UCSD-AML1 (cell line): ENCODE measurements around the gene CARD6.
"Not testable (repeated sequence)": the region's sequence is repeated elsewhere in the genome, so short reads cannot be mapped to it uniquely, and the experiment has no call there.

Source experiments
- DNase-seq: peaks from one replicate; lab custom pipeline; 2025; ENCODE audit not compliant: unreplicated experiment; lab: John Stamatoyannopoulos, UW

Gene CARD6

DNA sequence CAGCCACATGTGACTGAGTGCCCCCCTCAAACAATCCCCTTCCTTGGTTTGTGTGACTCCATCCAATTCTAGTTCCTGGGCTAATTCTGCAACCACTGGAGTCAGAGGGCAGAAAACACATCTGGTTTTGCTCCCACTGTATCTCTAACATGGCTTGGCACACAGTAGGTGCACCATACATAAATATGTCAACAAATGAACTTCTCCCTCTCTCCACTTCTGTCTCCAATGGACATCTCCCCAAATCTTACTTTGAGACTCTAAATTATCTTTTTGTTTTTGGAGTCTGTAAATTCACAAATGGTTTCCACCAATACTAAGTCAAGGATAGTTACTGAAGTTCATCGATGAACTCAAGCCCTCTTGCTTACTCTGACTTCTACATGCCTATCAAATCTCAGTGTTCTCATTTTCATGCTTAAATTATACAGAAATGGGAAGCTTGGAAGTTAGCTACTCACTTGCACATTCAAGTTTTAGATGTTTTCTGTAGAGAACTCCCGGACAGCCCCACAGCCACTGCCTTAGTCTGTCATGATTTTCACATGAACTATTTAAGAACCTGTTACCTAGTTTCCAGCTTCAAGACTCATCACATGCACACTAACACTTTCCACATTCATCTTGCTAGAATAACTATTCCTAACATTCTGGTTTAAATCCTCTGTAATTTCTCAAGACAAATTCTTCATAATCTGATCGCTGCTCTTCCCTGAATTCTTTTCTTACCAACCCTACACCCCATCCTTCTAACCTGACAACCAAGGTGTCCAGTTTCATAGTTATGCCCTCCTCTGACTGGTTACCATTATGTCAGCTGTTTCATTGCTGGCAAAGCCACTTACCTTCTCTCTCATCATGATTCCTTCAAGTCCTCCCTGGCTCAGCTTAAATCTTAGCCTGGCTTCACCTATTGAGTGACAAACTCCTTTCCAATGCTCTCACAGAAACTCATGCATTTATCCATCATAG, 12.2 kb upstream of the CARD6 start:
- no peak for DNase-seq

DNA sequence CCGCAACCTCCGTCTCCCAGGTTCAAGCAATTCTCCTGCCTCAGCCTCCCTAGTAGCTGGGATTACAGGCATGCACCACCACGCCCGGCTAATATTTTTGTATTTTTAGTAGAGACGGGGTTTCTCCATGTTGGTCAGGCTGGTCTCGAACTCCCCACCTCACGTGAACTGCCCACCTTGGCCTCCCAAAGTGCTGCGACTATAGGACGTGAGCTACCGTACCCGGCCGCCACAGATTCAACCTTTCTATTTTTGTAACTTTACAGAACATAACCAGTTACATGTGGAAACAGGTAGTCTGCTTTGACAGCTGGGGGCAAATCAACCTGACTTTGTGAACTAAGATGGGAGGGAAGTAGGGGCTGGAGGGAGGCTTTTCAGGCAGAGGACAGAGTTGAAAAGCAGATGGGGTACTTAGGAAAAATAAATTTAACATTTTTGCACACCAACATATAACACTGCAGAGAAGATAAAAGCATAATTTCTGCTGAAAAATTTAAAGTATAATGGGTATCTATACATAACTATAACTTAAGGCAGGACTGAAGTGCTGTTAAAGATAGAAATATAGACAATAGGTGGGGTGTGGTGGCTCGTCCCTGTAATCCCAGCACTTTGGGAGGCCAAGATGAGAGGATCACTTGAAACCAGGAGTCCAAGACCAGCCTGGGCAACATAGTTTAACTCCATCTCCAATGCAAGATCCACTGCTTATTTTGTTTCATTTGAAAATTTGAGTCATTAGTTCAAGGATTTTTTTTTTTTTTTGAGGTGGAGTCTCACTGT, 11.2 kb upstream of the CARD6 start:
- DNase-seq: no peak

DNA sequence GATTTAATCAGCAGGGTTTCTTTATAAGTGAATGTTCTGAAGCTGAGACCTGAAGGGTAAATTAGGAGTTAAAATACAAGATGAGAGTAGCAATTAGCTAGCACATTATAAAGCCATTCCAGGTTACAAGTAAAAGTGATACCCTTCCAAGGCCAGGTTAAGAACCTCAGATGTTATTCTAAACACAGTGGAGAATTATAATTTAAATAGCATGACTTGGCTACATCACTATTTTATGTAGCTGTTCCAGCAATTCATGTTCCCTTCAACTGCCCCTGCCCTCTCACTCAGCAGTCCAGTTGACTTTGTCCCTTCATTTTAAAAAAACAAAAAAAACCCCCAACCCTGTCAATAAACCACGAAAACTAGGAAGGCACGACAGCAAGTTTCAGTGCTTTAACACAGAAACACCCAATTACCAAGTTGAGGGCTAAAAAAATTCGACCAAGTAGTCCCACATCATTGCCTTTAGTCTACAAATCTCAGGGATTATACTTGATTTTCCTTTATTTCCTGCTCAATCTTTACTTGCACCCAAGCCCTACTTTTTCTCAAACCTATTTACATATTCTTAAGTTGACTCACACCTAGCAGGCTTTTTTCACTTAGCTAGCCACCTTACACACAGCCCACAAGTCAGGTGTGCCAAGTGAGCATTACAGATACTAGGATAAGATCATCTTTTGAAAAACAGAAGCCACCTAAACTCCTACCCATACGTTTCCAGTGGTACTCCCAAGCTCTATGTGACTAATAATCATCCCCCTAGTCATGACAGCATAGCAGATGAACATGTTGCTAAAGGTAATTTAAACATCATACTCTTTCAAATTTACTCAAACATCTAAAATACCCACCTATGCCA, 9.6 kb upstream of the CARD6 start:
- no peak for DNase-seq

DNA sequence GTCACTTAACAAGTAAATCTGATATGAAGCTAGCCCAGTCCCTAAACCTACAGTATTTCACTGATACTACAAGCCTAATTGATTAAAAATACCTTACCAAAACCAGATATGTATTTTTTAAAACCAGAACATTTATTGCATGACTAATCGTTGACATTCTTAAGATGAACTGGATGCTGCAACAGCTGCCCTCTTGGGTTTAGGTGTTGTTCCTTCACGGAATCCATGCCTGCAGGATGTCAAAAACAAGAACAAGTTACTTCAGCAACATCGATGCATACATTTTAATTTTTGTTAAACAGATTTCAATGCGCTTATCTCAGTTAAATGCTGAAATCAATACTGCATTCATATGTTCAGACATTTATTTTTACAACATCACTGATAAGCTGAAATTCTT, 8.8 kb upstream of the CARD6 start:
- DNase-seq: no peak

DNA sequence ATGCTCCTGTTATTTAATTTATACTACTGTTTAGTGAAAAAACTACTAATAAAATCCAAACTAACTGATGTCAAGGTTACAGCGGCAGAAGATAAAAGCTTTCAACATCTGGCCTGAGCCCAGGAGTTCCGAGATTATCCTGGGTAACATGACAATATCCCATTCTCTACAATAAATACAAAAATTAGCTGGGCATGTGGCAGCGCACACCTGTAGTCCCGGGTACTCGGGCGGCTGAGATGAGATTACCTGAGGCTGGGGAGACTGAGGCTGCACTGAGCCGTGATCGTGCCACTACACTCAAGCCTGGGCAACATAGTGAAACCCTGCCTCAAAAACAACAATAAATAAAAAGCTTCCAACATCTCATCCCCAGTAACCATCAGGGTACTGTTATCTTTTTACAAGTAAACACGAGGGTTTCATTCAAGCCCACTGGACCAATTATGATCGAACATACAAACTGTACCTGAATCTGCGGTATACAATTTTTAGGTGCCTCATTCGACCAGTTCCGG, 7.4 kb upstream of the CARD6 start:
- no peak for DNase-seq

DNA sequence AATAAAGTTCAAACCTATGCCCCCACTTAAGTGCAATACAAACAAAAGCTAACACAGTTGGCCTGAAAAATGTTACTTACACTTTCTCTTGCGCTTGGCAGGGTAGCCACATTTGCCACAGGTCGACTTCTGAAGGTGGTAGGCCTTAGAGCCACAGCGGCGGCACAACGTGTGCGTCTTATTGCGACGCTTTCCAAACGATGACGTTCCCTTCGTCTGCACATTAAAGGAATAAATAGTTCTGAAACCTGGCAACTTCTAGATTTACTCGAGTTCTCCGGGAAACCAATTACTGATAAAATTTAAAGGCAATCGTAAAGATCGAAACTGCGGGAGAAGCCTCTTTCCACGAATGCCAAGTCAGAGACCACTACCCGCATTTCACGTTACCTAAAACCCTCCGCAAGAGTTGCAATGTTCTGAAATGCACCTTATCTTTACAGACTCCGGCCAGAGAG, 6.7 kb upstream of the CARD6 start:
- peak; percentile 21 for DNase-seq

DNA sequence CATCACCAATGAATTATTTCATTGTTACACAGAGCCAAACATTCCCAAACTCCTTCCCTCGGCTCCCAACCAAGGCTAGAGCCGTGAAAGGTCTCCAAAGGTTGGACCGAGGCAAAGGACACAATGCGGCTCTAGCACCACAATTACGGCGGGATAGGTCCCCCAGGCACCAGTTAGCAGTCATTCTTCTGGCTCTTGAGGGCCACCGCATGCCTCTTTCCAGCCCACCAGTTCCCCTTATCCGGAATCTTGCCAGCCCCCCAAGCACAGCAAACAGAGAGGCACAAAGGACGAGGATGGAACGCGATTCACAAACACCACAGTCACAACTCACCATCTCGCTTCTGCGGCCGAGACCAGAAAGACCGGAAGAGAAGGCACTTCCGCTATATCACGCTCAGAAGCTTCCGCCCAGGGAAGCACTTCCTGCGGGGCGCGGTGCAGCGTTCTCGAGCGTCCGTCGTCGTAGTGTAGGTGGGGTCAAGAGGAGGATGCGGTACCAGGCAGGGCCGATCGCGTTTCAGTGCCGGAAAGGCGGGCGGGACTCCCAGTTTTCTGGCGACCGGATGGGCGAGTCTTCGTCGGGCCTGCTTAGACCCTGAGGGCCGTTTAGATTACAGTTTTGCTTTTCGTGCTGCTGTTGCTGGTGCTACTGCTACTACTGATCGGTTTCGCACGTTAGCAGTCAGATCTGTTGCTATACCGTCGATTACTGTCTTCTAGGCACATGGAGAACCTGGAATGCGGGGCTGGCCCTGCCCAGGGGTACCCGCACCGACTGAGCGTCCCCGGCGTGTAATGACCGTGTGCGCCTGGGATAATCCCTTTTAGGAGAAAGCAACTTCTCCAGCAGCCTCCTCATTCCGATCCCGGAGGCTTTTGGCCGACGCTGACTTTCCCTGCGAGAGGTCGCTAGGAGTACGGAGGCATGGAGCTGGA, 6.0 kb upstream of the CARD6 start, which contains the start of gene RPL37:
Gene RPL37, minus strand, starts transcription at position 374 of the 939 bp plus-strand sequence. Its CDS starts 37 bp downstream, at position 337.
- DNase-seq: peak; percentile 95

DNA sequence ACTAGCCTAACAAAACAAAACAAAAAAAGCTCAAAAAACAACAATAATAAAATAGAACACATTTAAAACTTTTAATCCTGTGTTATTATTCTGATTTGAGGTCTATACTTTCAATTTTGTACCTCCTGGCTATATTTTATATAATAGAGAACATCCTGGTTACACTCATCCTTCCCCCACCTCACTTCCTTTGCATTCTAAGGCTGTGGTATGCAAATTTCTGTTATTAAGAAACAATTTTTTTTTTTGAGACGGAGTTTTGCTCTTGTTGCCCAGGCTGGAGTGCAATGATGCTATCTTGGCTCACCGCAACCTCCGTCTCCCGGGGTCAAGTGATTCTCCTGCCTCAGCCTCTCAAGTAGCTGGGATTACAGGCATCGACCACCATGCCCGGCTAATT, 3.1 kb upstream of the CARD6 start:
- no peak for DNase-seq

DNA sequence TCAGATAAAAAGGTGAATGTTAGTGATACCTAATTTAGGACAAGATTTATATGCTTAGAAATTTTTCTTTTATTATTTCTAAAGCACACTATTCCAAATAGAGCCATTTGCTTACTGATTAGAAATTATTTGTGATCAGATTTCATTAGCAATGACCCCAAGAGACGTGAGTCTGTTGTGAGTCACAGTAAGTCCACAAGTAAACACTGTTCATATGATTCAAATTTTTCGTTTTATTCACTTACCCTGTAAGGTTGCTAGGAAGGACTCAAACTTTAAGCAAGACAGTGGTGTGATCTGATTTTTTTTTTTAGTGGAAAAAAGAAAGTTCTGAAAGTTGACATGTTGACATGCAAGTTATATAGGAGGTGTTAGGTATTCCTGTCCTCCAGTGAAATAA, 1.2 kb downstream of the CARD6 start:
- no peak for DNase-seq

DNA sequence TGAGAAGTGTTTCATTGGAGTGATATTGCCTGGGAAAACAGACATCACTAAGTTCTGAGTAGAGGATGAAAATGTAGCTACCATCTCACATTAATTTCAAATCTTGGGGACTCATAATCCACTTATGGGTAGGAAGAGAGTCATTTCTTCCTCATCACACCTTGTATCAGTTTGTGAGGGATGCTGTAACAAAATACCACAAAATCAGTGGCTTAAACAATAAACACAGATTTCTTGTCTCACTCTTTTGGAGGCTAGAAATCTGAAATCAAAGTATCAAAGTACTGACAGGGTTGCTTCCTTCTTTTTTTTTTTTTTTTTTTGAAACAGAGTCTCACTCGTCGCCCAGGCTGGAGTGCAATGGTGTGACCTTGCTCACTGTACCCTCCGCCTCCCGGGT, 3.4 kb downstream of the CARD6 start:
- DNase-seq: no peak

DNA sequence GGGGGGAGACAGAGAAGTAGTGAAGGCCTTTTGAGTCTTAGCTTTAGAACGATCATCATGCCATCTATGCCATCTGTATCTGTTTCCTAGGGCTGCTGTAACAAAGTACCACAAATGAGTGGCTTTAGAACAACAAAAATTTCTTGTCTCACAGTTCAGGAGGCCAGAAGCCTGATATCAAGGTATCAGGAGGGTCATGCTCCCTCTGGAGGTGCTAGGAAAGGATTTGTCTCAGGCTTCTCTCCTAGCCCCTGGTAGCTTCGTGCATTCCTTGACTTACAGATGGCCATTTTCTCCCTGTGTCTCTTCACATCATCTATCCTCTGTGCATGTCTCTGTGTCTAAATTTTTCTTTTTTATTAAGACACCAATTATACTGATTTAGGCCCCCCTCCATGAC, 5.2 kb downstream of the CARD6 start:
- no peak for DNase-seq

DNA sequence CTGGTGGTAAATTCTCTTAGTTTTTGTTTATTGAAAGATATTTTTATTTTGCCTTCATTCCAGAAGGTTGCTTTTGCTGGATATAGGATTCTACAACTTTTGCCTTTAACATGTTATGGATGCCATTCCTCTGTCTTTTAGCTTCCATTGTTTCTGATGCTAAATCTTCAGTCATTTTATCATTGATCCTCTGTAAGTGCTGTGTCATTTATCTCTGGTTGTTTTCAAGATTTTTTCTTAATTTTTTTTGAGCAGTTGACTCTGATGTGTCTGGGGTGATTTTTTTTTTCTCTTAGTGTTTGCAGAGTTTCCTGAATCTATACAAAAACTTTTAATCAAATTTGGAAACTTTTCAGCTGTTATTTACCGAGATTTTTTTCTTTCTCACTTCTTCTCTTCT, 6.4 kb downstream of the CARD6 start:
- DNase-seq: no peak

DNA sequence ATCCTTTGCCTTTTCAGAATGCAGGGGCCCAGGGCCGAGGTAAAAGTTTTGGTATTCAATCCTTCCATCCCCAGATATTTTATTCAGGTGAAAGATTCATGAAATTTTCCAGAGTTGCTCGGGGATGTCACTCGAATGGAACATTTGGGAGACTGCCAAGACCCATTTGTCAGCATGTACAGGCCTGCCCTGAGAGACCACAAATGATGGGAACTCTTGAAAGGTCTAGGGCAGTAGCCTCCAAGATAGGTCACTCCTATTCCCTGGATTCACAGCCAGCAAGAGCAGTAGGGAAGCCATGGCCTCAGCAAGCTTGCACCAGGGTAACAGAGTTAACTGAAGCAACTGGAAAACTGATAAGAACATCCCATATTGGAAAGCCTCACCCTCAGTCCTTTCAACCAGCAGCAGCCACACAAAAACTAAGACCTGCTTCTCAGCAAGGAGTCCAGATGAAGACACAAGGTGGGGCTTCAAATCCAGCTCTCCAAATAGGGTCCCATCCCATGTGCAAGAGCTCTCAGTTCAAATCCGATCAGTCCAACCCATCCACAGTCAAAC, 12.5 kb downstream of the CARD6 start:
- no peak for DNase-seq

DNA sequence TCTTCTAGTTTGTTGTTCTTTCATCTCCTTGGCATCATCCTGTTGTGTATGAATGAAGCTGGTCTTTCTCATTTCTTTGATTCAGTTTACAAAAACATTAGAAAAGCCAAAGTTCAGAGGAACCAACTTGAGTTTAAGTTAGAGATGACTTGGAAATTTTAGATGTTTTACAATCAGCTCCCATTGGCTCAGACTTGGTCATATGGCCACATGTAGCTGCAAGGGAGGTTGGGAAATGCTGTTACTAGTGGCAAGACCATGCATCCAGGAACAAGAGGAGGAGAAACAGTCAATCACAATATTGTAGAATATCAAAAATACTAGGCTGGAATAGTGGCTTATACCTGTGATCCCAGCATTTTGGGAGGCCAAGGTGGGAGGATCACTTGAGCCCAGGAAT, 19.5 kb downstream of the CARD6 start:
- no peak for DNase-seq

DNA sequence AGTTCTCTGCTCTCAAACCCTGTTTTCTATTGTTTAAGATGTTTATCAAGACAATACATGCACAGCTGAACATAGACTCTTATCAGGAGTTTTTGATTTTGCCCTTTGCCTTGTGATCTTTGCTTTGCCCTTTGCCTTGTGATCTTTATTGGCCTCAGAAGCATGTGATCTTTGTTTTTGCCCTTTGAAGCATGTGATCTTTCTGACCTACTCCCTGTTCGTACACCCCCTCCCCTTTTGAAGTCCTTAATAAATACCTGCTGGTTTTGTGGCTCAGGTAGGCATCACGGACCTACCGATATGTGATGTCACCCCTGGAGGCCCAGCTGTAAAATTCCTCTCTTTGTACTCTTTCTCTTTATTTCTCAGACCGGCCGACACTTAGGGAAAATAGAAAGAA, 23.8 kb downstream of the CARD6 start:
- DNase-seq: not testable (repeated sequence)

DNA sequence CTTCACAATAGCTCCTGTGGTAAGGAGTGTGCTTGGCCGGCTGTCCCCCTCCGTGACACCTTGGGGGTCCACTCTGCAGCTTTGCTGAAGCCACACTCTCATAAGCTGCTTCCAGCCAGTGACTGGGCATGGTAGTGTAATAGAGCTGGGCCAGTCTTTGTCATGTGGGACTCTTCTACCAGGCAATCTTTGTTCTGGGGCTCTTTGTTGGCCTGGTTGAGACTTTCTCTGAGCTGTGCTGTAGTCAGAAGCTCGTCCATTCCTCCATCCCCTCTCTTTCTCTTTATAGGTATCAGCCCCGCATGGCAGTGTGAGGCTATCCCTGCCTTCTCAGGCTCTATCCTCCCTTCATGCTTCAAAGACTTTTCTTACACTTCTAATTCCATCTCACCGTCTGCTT, 25.7 kb downstream of the CARD6 start:
- DNase-seq: no peak

DNA sequence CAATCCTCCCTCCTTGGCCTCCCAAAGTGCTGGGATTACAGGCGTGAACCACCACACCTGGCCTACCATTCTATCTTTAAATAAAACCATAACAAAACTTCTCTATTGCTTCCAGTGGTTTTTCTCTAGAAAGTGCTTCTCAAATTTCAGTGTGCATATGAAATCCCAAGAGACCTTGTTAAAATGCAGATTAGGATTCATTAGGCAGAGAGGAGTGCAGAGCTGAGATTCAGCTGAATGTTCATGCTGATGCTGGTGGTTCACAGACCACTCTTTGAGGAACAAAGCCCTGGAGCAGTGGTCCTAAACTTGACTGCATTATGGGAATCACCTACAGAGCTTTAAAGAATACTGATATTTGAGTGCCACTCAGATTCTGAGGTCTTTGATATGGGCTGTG, 28.2 kb downstream of the CARD6 start:
- no peak for DNase-seq

DNA sequence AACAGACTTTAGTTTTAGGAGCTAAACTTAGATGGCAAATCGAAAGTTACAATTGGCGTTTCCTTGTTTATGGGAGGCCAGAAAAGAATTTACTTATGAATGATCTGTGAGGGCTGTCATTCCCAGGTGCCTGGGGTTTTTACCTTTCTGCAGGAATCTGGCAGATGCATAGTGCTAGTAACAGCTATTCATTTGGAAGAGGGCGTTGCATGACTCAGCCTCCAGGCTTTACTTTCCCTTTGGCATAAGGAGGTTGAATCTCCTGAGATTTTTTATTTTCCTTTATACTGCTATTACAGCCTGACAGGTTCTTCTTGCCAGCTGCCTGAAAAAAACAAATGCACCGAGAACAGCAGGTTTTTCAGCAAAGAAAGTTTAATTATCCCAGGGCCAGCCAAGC, 30.0 kb downstream of the CARD6 start:
- no peak for DNase-seq

DNA sequence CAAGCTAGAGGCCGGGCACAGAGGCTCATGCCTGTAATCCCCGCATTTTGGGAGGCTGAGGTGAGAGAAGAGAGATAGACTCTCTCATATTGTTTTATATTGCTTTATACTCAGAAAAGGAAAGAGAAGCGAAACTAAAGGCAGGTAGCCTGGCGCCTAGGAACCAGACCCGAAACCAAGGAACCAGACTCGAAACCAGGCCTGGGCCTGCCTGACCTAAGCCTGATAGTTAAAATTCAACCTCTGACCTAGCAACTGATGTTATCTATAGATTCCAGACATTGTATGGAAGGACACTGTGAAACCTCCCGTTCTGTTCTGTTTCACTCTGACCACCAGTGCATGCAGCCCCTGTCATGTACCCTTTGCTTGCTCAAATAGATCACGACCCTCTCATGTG, 31.1 kb downstream of the CARD6 start:
- DNase-seq: not testable (repeated sequence)
